ENCODE results near the gene KCNK18. TPM values are rescaled to one million over a fixed set of nuclear protein-coding genes. Genes with fewer than 3 reads are reported as not detected.

Gene KCNK18
- total and polyA plus RNA-seq, 2 of the 8 experiments (the other 6 are each of a cell fraction or from before 2014, with no cell fraction given) = not detected

DNA sequence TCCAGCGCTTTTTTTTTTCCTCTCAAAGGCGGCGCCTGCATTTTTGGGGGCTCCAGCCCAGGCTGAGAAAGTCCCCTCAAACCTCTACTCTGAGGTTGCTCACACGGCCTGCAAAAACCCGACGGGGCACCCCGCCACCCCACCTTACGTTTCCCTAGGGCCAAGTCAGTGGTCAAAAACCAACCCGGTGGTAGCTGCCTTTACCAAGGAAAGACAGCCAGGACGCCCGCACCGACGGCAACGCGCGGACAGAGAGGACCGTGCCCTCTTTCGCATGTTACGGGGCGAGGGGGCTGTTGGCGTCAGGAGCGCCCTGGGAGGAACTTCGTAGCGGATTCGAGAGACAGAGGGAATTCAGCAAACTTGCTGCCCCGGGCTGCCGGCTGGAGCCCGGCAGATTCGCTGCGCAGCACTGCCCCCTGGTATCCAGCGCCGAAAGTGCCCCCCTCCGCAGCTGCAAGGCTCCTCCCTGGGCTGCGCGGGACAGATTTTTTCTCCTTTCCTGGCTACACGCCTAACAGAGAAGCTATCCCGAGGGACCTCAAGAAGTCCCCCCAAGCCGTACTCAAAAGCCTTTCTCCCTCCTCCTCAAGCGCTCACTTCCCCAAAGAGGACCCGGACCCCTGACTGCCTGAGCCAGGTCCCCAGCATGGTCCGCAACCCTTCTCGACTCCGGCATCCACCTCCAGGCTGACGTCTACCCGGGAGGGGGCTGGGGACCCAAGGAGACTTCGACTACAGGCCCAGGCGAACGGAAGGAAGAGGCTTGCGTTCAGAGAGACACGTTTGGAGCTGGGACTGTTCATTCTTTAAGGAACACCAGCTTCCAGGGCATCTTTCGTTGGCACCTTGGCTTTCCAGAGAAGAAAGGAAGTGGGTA is 31.5 kb upstream of the KCNK18 start:
- Histone ChIP-seq H2BK12ac (ENCODE audit: low read depth, low read length) (no peak overlapping the region), H3K14ac (ENCODE audit: insufficient read length) (no peak overlapping the region), H3K4me1 (replicated peaks in 1 of 4; ENCODE audit: control insufficient read depth in 3 of 4, insufficient read depth in 4 of 4, low read length in 3 of 4) (peaks cover 5 to 24% (median 8%) of the 10 kb centered on the region in 4 experiments), H3K23me2 (ENCODE audit: low read depth, low read length) (peaks cover 8% of the 10 kb centered on the region), H4K5ac (ENCODE audit: insufficient read length, low read depth, low read length) (no peak overlapping the region), H3K79me1 (ENCODE audit: low read depth, low read length) (no peaks in the 10 kb centered on the region), H2BK5ac (ENCODE audit: low read depth, low read length) (no peak overlapping the region), H3K18ac (ENCODE audit: extremely low read depth, low read length) (no peak overlapping the region; the same call in 1 of the 2 replicates), H4K20me1 (replicated peaks in 1 of 2; ENCODE audit: control insufficient read depth in 1 of 2, insufficient read depth in 2 of 2, low read length in 2 of 2) (peaks cover 18 to 21% of the 10 kb centered on the region in 2 experiments), H3K9me3 (ENCODE audit: insufficient read depth in 2 of 2, low read depth in 1 of 2, low read length in 1 of 2) (no peaks in the 10 kb centered on the region), H3K56ac (replicated peaks; ENCODE audit: insufficient read length, low read depth, low read length) (no peak overlapping the region), H2BK20ac (ENCODE audit: low read length) (no peak overlapping the region), H3K23ac (ENCODE audit: insufficient read length) (no peak overlapping the region), H3K79me2 (ENCODE audit: control insufficient read depth in 1 of 2, insufficient read depth in 2 of 2, low read length in 2 of 2) (no peaks in the 10 kb centered on the region), H2AFZ (ENCODE audit: low read length) (no peak overlapping the region; the same call in 1 of the 2 replicates), H3K27me3 (replicated peaks in 1 of 4; ENCODE audit: control insufficient read depth in 3 of 4, extremely low read depth in 1 of 4, insufficient read depth in 3 of 4, low read length in 3 of 4) (peaks cover 80 to 98% (median 95%) of the 10 kb centered on the region in 4 experiments), H3K27ac (ENCODE audit: low read depth, low read length) (no peak overlapping the region), H3K4ac (replicated peaks; ENCODE audit: insufficient read length, low read depth, low read length) (no peak overlapping the region), H3K36me3 (ENCODE audit: control insufficient read depth in 2 of 4, insufficient read depth in 4 of 4, low read length in 3 of 4) (0 out of 8 replicates have a peak, but pooled peaks cover 0 to 3% (median 0%) of the 10 kb centered on the region in 4 experiments), H2BK120ac (replicated peaks; ENCODE audit: low read depth, low read length) (no peak overlapping the region), H4K91ac (replicated peaks; ENCODE audit: insufficient read length, low read length) (no peak overlapping the region), H4K8ac (ENCODE audit: extremely low read depth, insufficient read depth, low read length) (no peak overlapping the region), H3K9ac (replicated peaks in 1 of 4; ENCODE audit: extremely low read depth in 1 of 4, low read depth in 3 of 4, low read length in 3 of 4) (no peak overlapping the region), H2BK15ac (ENCODE audit: low read length) (no peak overlapping the region), H2AK5ac (ENCODE audit: low read depth, low read length) (no peak overlapping the region), H3K4me2 (ENCODE audit: insufficient read depth in 1 of 2, low read depth in 2 of 2, low read length in 2 of 2) (peak overlapping the region; percentile 38 to 62), H3K4me3 (ENCODE audit: extremely low read depth in 1 of 4, insufficient read depth in 2 of 4, low read depth in 3 of 4, low read length in 4 of 4) (peak overlapping the region in 1 of 4 experiments; percentile 48; a peak in 4 of 8 replicates)
- 5% methylated on average over 50 of the region's 51 CpGs; no CpG with 5 or more reads in 1 of the 2 experiments for WGBS, 2 experiments (ENCODE audit: extremely low coverage in 1 of 2, insufficient coverage in 1 of 2, insufficient read length in 1 of 2, insufficient replicate concordance in 2 of 2, low coverage in 1 of 2, low lambda C conversion rate in 2 of 2, missing lambda C conversion rate in 1 of 2)
- DNase-seq (ENCODE audit: low read depth in 1 of 2, low spot score in 2 of 2) = peak; percentile 73 to 87
- no peak for FAIRE-seq
- POLR2A ChIA-PET (ENCODE audit: partially characterized antibody) = interaction anchor here (0.7 to 4.6 kb wide), 2 partner anchors 29 to 36 kb away, joined by 3 to 24 read pairs; partner anchors contain the start of gene VAX1
- CTCF ChIA-PET (ENCODE audit: partially characterized antibody) = interaction anchor here (0.6 to 15.5 kb wide), 30 partner anchors 7 to 490 kb away, joined by 3 to 531 read pairs (median 4); partner anchors contain the start of genes SHTN1 and VAX1
- peak; percentile 75 for TF ChIP-seq SUZ12 (IDR thresholded peaks at IDR 0.05; ENCODE audit: low read length)
- TF ChIP-seq SP4 (IDR thresholded peaks at IDR 0.05; ENCODE audit: low read length) = no peak
- no peak for TF ChIP-seq HDAC6 (IDR thresholded peaks at IDR 0.05; ENCODE audit: low read depth, low read length)
- TF ChIP-seq YY1 (IDR thresholded peaks at IDR 0.05; ENCODE audit: low read depth, low read length) = 0 out of 2 replicates have a peak, but pooled peaks have one; percentile 18
- TF ChIP-seq TCF12 (IDR thresholded peaks at IDR 0.05; ENCODE audit: low read depth, low read length) = 0 out of 2 replicates have a peak, but pooled peaks have one; percentile 10
- TF ChIP-seq CBX8 (IDR thresholded peaks at IDR 0.05; ENCODE audit: borderline replicate concordance, low read depth, low read length) = peak; percentile 42; the same call in 1 of the 2 replicates
- TF ChIP-seq RAD21 (IDR thresholded peaks at IDR 0.05 in 1 of 2, conservative IDR thresholded peaks at IDR 0.05 in 1 of 2; ENCODE audit: low read depth in 2 of 2, low read length in 2 of 2) = peak; percentile 83 to 84
- no peak for TF ChIP-seq BCL11A (IDR thresholded peaks at IDR 0.05; ENCODE audit: low read depth in 2 of 2, low read length in 2 of 2)
- peak; percentile 52 for TF ChIP-seq KDM4A (IDR thresholded peaks at IDR 0.05; ENCODE audit: low read depth, low read length, severe bottlenecking)

All from H1 (cell line).